AG09309 (cell line): Measurements from ENCODE around the gene CASP2.

ENCODE experiments used
- DNase-seq: peaks from one replicate; pipeline ENCODE4 v3.0.0-alpha.2; 2010; ENCODE audit warnings: low read depth
- H3K4me3 ChIP-seq: 2 replicates; pipeline ENCODE4 v1.5.1; 2011; ENCODE audit warnings: mild to moderate bottlenecking, low read depth, low read length, moderate library complexity; ENCODE audit not compliant: control insufficient read depth
- TF ChIP-seq, protein P1 (sequence below): IDR thresholded peaks from 2 replicates; pipeline ENCODE4 v1.5.1; 2011; ENCODE audit warnings: mild to moderate bottlenecking, low read depth, low read length, inconsistent platforms; ENCODE audit not compliant: insufficient read depth, control insufficient read depth; ENCODE audit errors: missing control alignments

CASP2 gene

DNA sequence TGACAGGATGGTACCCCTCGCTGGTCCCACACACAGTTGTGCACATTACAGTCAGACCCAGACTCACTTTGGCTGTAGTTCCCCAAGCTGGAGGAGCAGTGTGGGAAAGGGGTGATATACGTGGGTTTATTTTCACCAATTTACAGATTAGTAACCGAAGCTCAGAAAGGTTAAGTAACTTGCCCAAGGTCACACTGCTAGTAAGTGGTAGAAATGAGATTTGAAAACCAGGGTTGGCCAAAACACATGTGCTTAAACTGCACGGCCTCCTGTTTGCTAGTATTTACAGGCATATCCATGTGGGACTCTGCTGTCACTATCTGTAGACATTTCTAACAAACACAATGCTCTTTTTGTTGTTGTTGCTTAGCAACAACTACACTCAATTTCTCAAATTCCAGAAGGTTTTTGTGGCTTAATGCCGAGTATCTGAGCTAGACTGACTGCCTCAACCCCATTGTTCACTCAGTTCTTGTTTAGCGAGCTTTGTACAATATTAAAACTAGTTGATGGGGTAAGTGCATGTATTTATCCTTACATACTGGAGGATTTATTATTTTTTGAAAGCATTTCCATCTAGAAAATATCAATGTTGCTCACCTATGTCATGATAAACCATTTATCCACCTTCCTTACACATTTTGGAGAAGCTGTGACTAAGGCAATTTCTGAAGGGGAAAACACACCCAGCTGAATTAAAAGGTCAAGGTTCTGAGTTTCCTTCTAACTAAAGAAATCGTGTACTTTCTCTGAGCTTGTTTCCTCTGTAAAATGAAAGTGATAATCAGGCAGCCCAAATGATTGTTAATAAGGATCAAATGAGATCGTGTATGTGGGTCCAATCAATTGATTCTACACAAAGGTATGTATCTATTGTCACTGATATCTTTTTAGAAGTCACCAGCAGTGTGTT lies 8.7 kb upstream of the CASP2 start:
- DNase-seq: peak; percentile 37
- TF ChIP-seq, protein P1, sequence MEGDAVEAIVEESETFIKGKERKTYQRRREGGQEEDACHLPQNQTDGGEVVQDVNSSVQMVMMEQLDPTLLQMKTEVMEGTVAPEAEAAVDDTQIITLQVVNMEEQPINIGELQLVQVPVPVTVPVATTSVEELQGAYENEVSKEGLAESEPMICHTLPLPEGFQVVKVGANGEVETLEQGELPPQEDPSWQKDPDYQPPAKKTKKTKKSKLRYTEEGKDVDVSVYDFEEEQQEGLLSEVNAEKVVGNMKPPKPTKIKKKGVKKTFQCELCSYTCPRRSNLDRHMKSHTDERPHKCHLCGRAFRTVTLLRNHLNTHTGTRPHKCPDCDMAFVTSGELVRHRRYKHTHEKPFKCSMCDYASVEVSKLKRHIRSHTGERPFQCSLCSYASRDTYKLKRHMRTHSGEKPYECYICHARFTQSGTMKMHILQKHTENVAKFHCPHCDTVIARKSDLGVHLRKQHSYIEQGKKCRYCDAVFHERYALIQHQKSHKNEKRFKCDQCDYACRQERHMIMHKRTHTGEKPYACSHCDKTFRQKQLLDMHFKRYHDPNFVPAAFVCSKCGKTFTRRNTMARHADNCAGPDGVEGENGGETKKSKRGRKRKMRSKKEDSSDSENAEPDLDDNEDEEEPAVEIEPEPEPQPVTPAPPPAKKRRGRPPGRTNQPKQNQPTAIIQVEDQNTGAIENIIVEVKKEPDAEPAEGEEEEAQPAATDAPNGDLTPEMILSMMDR: no peak
- H3K4me3 ChIP-seq: no peak overlapping the region

DNA sequence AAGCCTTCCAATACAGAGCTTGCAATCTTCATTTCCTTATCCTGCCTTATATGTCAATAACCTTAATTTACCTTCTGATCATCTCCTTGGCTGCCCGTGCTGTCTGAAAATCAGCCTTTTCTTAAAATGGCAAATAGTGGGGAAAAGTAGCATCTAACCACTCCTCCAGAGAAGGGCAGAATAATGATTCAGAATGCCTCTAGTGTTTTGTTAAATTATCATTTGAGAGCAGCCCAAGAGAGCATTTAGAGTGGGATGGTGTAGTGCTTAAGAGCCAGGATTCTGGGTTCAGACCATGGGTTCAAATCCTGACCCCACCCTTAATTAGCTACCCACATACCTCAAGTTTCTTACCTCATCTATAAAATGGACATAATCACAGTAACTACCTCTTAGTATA lies 8.0 kb upstream of the CASP2 start:
- H3K4me3 ChIP-seq: no peak overlapping the region
- TF ChIP-seq, protein P1: no peak

DNA sequence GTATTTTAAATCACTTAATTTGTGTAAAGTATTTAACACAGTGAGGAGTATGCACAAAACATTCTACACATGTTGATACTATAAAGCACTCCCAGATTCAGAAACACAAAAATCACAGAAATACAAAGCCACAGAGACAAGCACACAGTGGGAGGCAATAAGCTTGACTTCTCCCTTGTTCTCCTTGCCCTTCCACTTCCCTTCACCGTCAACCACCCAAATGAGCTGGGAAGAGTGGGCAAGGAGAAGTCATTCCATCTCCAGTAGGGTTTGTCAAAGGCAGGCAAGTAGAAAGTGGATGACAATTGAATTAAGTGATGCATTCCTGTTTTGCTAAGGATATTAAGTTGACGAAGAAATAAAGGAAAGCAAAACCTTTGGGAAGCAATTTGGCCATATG lies 7.6 kb upstream of the CASP2 start:
- H3K4me3 ChIP-seq: no peak overlapping the region
- TF ChIP-seq, protein P1: no peak
- no peak for DNase-seq

More for the DNA sequence above, 8.0 kb upstream of the CASP2 start:
- no peak for DNase-seq

DNA sequence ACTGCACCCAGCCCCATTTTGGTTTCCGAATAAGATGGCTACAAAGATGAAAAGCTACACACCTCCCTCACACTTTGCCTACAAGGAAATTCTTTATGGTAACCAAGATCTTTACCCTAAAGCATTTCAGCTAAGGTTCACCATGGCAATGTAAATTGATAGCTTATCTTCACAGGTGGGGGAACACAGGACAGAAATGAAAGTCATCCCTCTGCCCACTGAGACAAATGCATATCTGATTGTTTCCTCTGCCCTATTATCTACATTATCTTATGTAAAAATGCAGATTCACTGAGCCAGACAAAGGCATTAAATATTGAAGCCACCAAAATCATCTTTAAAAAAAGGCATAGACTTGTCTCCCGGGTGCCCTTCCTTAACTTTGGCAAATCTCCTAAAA lies 6.6 kb upstream of the CASP2 start:
- no peak overlapping the region for H3K4me3 ChIP-seq
- DNase-seq: no peak
- TF ChIP-seq, protein P1: no peak

DNA sequence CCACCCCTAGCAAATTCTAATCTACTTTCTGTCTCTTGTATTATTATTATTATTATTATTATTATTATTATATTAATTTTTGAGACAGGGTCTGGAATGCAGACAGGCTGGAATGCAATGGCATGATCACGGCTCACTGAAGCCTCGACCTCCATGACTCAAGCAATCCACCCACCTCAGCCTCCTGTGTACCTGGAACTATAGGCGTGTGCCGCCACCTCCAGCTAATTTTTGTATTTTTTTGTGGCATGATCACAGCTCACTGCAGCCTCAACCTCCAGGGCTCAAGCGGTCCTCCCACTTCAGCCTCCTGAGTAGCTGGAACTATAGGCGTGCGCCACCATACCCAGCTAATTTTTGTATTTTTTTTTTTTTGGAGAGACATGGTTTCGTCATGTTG lies 6.0 kb upstream of the CASP2 start:
- no peak overlapping the region for H3K4me3 ChIP-seq
- DNase-seq: no peak
- TF ChIP-seq, protein P1: no peak

DNA sequence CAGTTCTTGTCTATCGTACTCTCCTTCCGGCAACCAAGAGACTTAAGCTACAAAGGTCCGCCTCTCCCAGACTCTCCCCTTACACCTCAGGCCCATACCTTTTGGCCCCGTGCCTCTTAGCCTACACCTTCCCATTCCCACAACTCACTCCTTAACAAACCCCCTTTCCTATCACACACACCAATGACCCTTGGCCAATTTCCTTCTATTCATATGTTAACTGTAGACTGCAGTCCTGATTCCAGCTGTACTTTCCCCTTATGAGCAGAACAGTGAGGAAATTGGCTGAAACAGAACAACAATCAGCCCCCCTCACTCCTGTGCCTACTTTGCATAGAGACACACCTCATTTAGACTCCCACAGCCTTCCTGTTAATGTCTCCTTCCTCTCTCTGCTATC lies 4.8 kb upstream of the CASP2 start:
- H3K4me3 ChIP-seq: no peak overlapping the region
- TF ChIP-seq, protein P1: no peak
- no peak for DNase-seq
